GM12878 (cell line): ENCODE data around the gene MTHFS. TPM values are rescaled to one million over a fixed set of nuclear protein-coding genes. Genes with fewer than 3 reads are reported as not detected.
A peak's percentile ranks its signal among the peaks of the same experiment; 100 is the strongest.

Experiments
- ATAC-seq: fragments of 200-7000 bp; cut with Tn5 transposase; 3 replicates; pipeline ENCODE4 v1.9.1; 2020; ENCODE audit warnings: mild to moderate bottlenecking, moderate library complexity
- BruUV-seq: library from RNA; stranded (reverse); fragments of 400-500 nt; replicated peaks from 2 replicates; lab custom pipeline; 2021; lab: Mats Ljungman, UMichigan
- CTCF ChIA-PET: fragments of 300-600 bp; sonication (Branson Sonifier 250); formaldehyde crosslinking; extraction: SDS; loops from one replicate; lab custom pipeline; 2021; ENCODE audit warnings: inconsistent platforms; lab: Yijun Ruan, JAX
- POLR2A ChIA-PET: fragments of 350-600 bp; formaldehyde crosslinking; extraction: SDS; loops from one replicate; lab custom pipeline; 2021; ENCODE audit warnings: inconsistent platforms; lab: Charles Lee
- RAD21 ChIA-PET: fragments of 300-600 bp; sonication (Branson Sonifier 250); formaldehyde crosslinking; loops from one replicate; lab custom pipeline; 2023; ENCODE audit warnings: antibody characterized with exemption; ENCODE audit not compliant: unreplicated experiment; lab: Charles Lee
- SMC1A ChIA-PET: fragments of 300-600 bp; sonication (Branson Sonifier 250); formaldehyde crosslinking; loops from one replicate; lab custom pipeline; 2023; ENCODE audit not compliant: unreplicated experiment, uncharacterized antibody; lab: Charles Lee
- DNase-seq: peaks from one replicate; pipeline ENCODE4 v3.0.0-alpha.2; 2011; ENCODE audit warnings: low read depth, low spot score
- FAIRE-seq: peaks from 3 replicates; lab custom pipeline; 2011; peaks lifted over from hg19 to GRCh38; lab: Jason Lieb, UNC
- H2AFZ ChIP-seq: 2 replicates; pipeline ENCODE4 v1.6.0; 2011; ENCODE audit warnings: low read depth, low read length, control low read depth; ENCODE audit not compliant: control insufficient read depth
- H3K27ac ChIP-seq: 2 replicates; pipeline ENCODE4 v1.5.1; 2011; ENCODE audit warnings: control low read depth; ENCODE audit not compliant: control insufficient read depth, insufficient read depth
- H3K27me3 ChIP-seq, 2 experiments: replicated peaks in 1 of 2; 2 replicates each; pipeline versions ENCODE4 v1.6.0 to v1.6.1; 2011; ENCODE audit warnings: low read length in 1 of 2; ENCODE audit not compliant: control insufficient read depth in 2 of 2, insufficient read depth in 2 of 2
- H3K36me3 ChIP-seq, 2 experiments: 2 replicates each; pipeline ENCODE4 v1.5.1; 2011; ENCODE audit warnings: low read length in 1 of 2; ENCODE audit not compliant: control insufficient read depth in 2 of 2, insufficient read depth in 2 of 2
- H3K4me1 ChIP-seq: 2 replicates; pipeline ENCODE4 v1.6.1; 2011; ENCODE audit warnings: mild to moderate bottlenecking, low read length, moderate library complexity, mixed read lengths; ENCODE audit not compliant: control insufficient read depth, insufficient read depth
- H3K4me2 ChIP-seq: 2 replicates; pipeline ENCODE4 v1.6.0; 2011; ENCODE audit warnings: control low read depth; ENCODE audit not compliant: control insufficient read depth, insufficient read depth
- H3K4me3 ChIP-seq: fragments of 200-600 bp; sonication (generic); 2 replicates; pipeline ENCODE4 v1.5.1; 2016
- H3K79me2 ChIP-seq: 2 replicates; pipeline ENCODE4 v1.6.0; 2011; ENCODE audit warnings: low read length; ENCODE audit not compliant: control insufficient read depth, insufficient read depth
- H3K9ac ChIP-seq: 2 replicates; pipeline ENCODE4 v1.8.0; 2011; ENCODE audit warnings: low read length, control low read depth, mixed read lengths; ENCODE audit not compliant: control insufficient read depth, insufficient read depth
- H3K9me3 ChIP-seq: replicated peaks from 3 replicates; pipeline ENCODE4 v1.5.1; 2011; ENCODE audit warnings: mild to moderate bottlenecking, low read length; ENCODE audit not compliant: control insufficient read depth, insufficient read depth
- H4K20me1 ChIP-seq: 2 replicates; pipeline ENCODE4 v1.6.0; 2011; ENCODE audit not compliant: control insufficient read depth, insufficient read depth
- BRCA1 ChIP-seq: IDR thresholded peaks from 2 replicates; pipeline ENCODE4 v1.6.1; 2011; ENCODE audit warnings: low read depth, low read length, improper control_type of control experiment
- CREB1 ChIP-seq: IDR thresholded peaks from 2 replicates; pipeline ENCODE4 v1.6.1; 2012; ENCODE audit warnings: low read depth, mild to moderate bottlenecking, inconsistent platforms
- CREM ChIP-seq: IDR thresholded peaks from 2 replicates; pipeline ENCODE4 v1.6.1; 2014; ENCODE audit warnings: antibody characterized with exemption, low read depth
- GATAD2B ChIP-seq: fragments of 450-650 bp; conservative IDR thresholded peaks from 2 replicates; pipeline ENCODE4 v1.6.1; 2017; ENCODE audit warnings: low read depth, mild to moderate bottlenecking, moderate library complexity
- PBX3 ChIP-seq: IDR thresholded peaks from 2 replicates; pipeline ENCODE4 v1.6.1; 2011; ENCODE audit warnings: mild to moderate bottlenecking, low read depth, low read length, moderate library complexity; ENCODE audit not compliant: insufficient replicate concordance
- RCOR1 ChIP-seq: conservative IDR thresholded peaks from 2 replicates; pipeline ENCODE4 v1.6.1; 2012; ENCODE audit warnings: low read depth, low read length, improper control_type of control experiment
- RFX5 ChIP-seq: IDR thresholded peaks from 2 replicates; pipeline ENCODE4 v1.6.1; 2011; ENCODE audit warnings: low read depth, low read length, improper control_type of control experiment
- SPI1 ChIP-seq: IDR thresholded peaks from 2 replicates; pipeline ENCODE4 v1.6.1; 2011; ENCODE audit warnings: low read depth, mild to moderate bottlenecking, low read length, moderate library complexity, borderline replicate concordance; ENCODE audit not compliant: insufficient read depth
- ZNF622 ChIP-seq: fragments of 450-650 bp; IDR thresholded peaks from 2 replicates; pipeline ENCODE4 v1.6.1; 2017; ENCODE audit warnings: mild to moderate bottlenecking, inconsistent platforms
- WGBS: methylation state at CpG from one replicate; pipeline ENCODE4 v1.1.6; 2016; ENCODE audit warnings: low lambda C conversion rate; ENCODE audit not compliant: insufficient replicate concordance, insufficient coverage; ENCODE audit errors: missing lambda C conversion rate; 5-methylcytosine and 5-hydroxymethylcytosine counted together
- in situ Hi-C: fragments of 300-500 bp; cut with MboI; formaldehyde crosslinking; loops from 9 replicates; pipeline ENCODE4 v1.14.3; 2018; ENCODE audit warnings: mixed read lengths
- intact Hi-C: fragments of 100-400 bp; cut with micrococcal nuclease; formaldehyde crosslinking; loops from one replicate; pipeline ENCODE4 v1.14.2; 2022; ENCODE audit not compliant: unreplicated experiment
- polyA plus RNA-seq, 11 experiments: library from polyadenylated mRNA; depleted of rRNA in 4 of 11; unstranded in 6 of 11; stranded (reverse) in 5 of 11; fragments of >200 nt; fragmentation: Nextera tagmentation in 4 of 11; fragmentation: Illumina TruSeq in 1 of 11; extraction: Ambion mirVana in 4 of 11; extraction: Trizol in 1 of 11; gene quantifications; 1 replicate in 1 of 11; 2 replicates in 10 of 11; pipeline versions ENCODE4 v1.2.1 to v1.2.3, GENCODE V29; 2011 to 2016; ENCODE audit warnings: inconsistent platforms in 2 of 11, missing spikeins in 2 of 11, low read depth in 1 of 11
- total RNA-seq, 4 experiments: library from RNA; depleted of rRNA in 3 of 4; stranded (reverse); fragments of >200 nt in 3 of 4; fragmentation: Illumina TruSeq in 1 of 4; extraction: Trizol in 1 of 4; gene quantifications; 2 replicates each; pipeline versions ENCODE4 v1.2.1 to v1.2.3, GENCODE V29; 2013 to 2021

MTHFS gene
- total and polyA plus RNA-seq, 10 of the 15 experiments (the other 5 are each of a cell fraction or from before 2014, with no cell fraction given), result 14.0 to 81.9 (median 31.8) TPM

- intact Hi-C loops (no loop called here), in situ Hi-C loops (no loop called here)
- Histone ChIP-seq H3K79me2 (no peaks in the 10 kb centered on the region), H3K9ac (no peak overlapping the region), H4K20me1 (no peaks in the 10 kb centered on the region), H3K27ac (no peak overlapping the region), H3K9me3 (no peaks in the 10 kb centered on the region; the same call in 2 of the 3 replicates), H3K4me3 (no peak overlapping the region), H3K36me3 (no peaks in the 10 kb centered on the region), H3K27me3 (no peaks in the 10 kb centered on the region), H2AFZ (no peak overlapping the region), H3K4me1 (peaks cover 16% of the 10 kb centered on the region), H3K4me2 (no peak overlapping the region)
- BruUV-seq, result no TSS peak
- ChIA-PET POLR2A (interaction anchor here (0.5 to 1.5 kb wide), 6 partner anchors 14 to 83 kb away, joined by 3 to 6 read pairs (median 4); partner anchors contain the start of gene BCL2A1), RAD21 (interaction anchor here (1.0 to 2.6 kb wide), 4 partner anchors 20 to 27 kb away, joined by 4 to 13 read pairs (median 8); partner anchors contain the start of gene BCL2A1), SMC1A (interaction anchor here (0.7 to 7.2 kb wide), 9 partner anchors 14 to 1001 kb away, joined by 3 to 115 read pairs (median 6); partner anchors contain the start of gene BCL2A1), CTCF (interaction anchor here (2.5 kb wide), 1 partner anchor 48 kb away, joined by 6 read pairs; no protein-coding TSS in a partner anchor)
- DNase-seq (no peak), FAIRE-seq (no peak), ATAC-seq (no peak)
- WGBS, result 91% methylated on average over 7 of the region's 7 CpGs
- TF ChIP-seq CREM (peak; percentile 23; the same call in 1 of the 2 replicates), ZNF622 (no peak), BRCA1 (no peak), CREB1 (peak; percentile 56; the same call in 1 of the 2 replicates), RFX5 (peak; percentile 94), PBX3 (no peak), SPI1 (no peak), GATAD2B (no peak), RCOR1 (no peak)
These were observed 47.8 kb upstream of the MTHFS start for GRCh38 chr15:79944622-79945021.
